Cardiac muscle cell (in vitro differentiated cells and primary cell): ENCODE measurements around the gene ZNF687. TPM values are rescaled to one million over a fixed set of nuclear protein-coding genes. Genes with fewer than 3 reads are reported as not detected.

Experiments
- DNase-seq, 2 donors: peaks; one replicate each; pipeline versions ENCODE4 v3.0.0 to v3.0.0-alpha.2; 2010 to 2017; ENCODE audit warnings: low read depth in 1 of 2, low spot score in 1 of 2
- H3K27ac ChIP-seq: fragments of 200-600 bp; sonication (generic); 2 replicates; pipeline ENCODE4 v1.5.1; 2016
- H3K27me3 ChIP-seq: fragments of 200-600 bp; sonication (generic); 2 replicates; pipeline ENCODE4 v1.6.0; 2016; ENCODE audit warnings: control low read depth
- H3K36me3 ChIP-seq: fragments of 200-600 bp; sonication (generic); 2 replicates; pipeline ENCODE4 v1.5.1; 2016; ENCODE audit warnings: control low read depth
- H3K4me1 ChIP-seq: fragments of 200-600 bp; sonication (generic); 2 replicates; pipeline ENCODE4 v1.8.1; 2017; ENCODE audit warnings: low read depth, mild to moderate bottlenecking, mixed run types
- H3K4me3 ChIP-seq: fragments of 200-600 bp; sonication (generic); 2 replicates; pipeline ENCODE4 v1.5.1; 2016; ENCODE audit warnings: mild to moderate bottlenecking
- H3K9me3 ChIP-seq: fragments of 200-600 bp; sonication (generic); 2 replicates; pipeline ENCODE4 v1.5.1; 2017; ENCODE audit warnings: low read depth, mild to moderate bottlenecking, control low read depth
- CTCF ChIP-seq: IDR thresholded peaks from 2 replicates; pipeline ENCODE4 v1.5.1; 2012; ENCODE audit warnings: low read depth, mild to moderate bottlenecking, low read length
- polyA plus RNA-seq: library from polyadenylated mRNA; unstranded; fragments of >200 nt; fragmentation: Nextera tagmentation; extraction: Ambion mirVana; gene quantifications from 2 replicates; pipeline ENCODE4 v1.2.1, GENCODE V29; 2016
- total RNA-seq: library from RNA; depleted of rRNA; stranded (reverse); fragments of >200 nt; gene quantifications from 2 replicates; pipeline ENCODE4 v1.2.3, GENCODE V29; 2016

Gene ZNF687
- total and polyA plus RNA-seq, 2 experiments from 2014 or later: 3.6 to 48.5 TPM

GRCh38 chr1:151284013-151284577 lies 2.0 kb downstream of the ZNF687 start:
- Histone ChIP-seq H3K4me1 (peaks cover 10% of the 10 kb centered on the region), H3K4me3 (no peak overlapping the region), H3K9me3 (no peaks in the 10 kb centered on the region), H3K36me3 (peaks cover 11% of the 10 kb centered on the region), H3K27me3 (no peaks in the 10 kb centered on the region), H3K27ac (peak overlapping the region; percentile 88)
- no peak for DNase-seq
- no peak for TF ChIP-seq CTCF

- TF ChIP-seq CTCF: no peak
- Histone ChIP-seq H3K9me3 (no peaks in the 10 kb centered on the region), H3K27me3 (no peaks in the 10 kb centered on the region), H3K36me3 (peaks cover 25% of the 10 kb centered on the region), H3K4me1 (peaks cover 10% of the 10 kb centered on the region), H3K4me3 (no peak overlapping the region), H3K27ac (no peak overlapping the region)
- no peak for DNase-seq
Measured at GRCh38 chr1:151286619-151287340, 4.7 kb downstream of the ZNF687 start.

- no peak for TF ChIP-seq CTCF
- no peak overlapping the region for H3K4me3 ChIP-seq
- no peak for DNase-seq
- peaks cover 25% of the 10 kb centered on the region for H3K36me3 ChIP-seq
- peaks cover 10% of the 10 kb centered on the region for H3K4me1 ChIP-seq
- H3K9me3 ChIP-seq: no peaks in the 10 kb centered on the region
- H3K27me3 ChIP-seq: no peaks in the 10 kb centered on the region
- H3K27ac ChIP-seq: no peak overlapping the region
Measured at GRCh38 chr1:151287341-151287699, 5.2 kb downstream of the ZNF687 start.

- Histone ChIP-seq H3K36me3 (peaks cover 29% of the 10 kb centered on the region), H3K27ac (no peak overlapping the region), H3K27me3 (no peaks in the 10 kb centered on the region)
Measured at GRCh38 chr1:151287767-151288500, 5.8 kb downstream of the ZNF687 start.

GRCh38 chr1:151288502-151288901 lies 6.4 kb downstream of the ZNF687 start:
- H3K27me3 ChIP-seq: no peaks in the 10 kb centered on the region
- H3K36me3 ChIP-seq: peaks cover 29% of the 10 kb centered on the region
- no peaks in the 10 kb centered on the region for H3K9me3 ChIP-seq
- H3K4me3 ChIP-seq: no peak overlapping the region
- peaks cover 5% of the 10 kb centered on the region for H3K4me1 ChIP-seq
- no peak for TF ChIP-seq CTCF
- H3K27ac ChIP-seq: no peak overlapping the region
- no peak for DNase-seq

More at GRCh38 chr1:151287767-151288500, 5.8 kb downstream of the ZNF687 start:
- TF ChIP-seq CTCF: no peak
- H3K9me3 ChIP-seq: no peaks in the 10 kb centered on the region
- peaks cover 10% of the 10 kb centered on the region for H3K4me1 ChIP-seq
- DNase-seq: no peak
- H3K4me3 ChIP-seq: no peak overlapping the region
